AG04449 (cell line): ENCODE results near the gene PDHA1.

Experiments used
- CTCF ChIA-PET: fragments of 350-600 bp; formaldehyde crosslinking; extraction: SDS; loops from one replicate; lab custom pipeline; 2021; ENCODE audit warnings: antibody characterized with exemption; lab: Yijun Ruan, JAX
- POLR2A ChIA-PET: fragments of 400-600, 350-600 bp; formaldehyde crosslinking; extraction: SDS; loops from one replicate; lab custom pipeline; 2020; ENCODE audit warnings: antibody characterized with exemption, inconsistent platforms; lab: Yijun Ruan, JAX
- DNase-seq: peaks from one replicate; pipeline ENCODE4 v3.0.0-alpha.2; 2010; ENCODE audit warnings: low read depth, low spot score
- H3K4me3 ChIP-seq: 2 replicates; pipeline ENCODE4 v1.5.1; 2011; ENCODE audit warnings: low read depth, mild to moderate bottlenecking, control low read depth, low read length
- CTCF ChIP-seq: IDR thresholded peaks from one replicate; pipeline ENCODE4 v1.5.1; 2011; ENCODE audit warnings: mild to moderate bottlenecking, moderate library complexity, low read length, control low read depth, inconsistent platforms; ENCODE audit not compliant: insufficient read depth; ENCODE audit errors: missing control alignments

The PDHA1 gene

GRCh38 chrX:19342331-19342906, 1.3 kb upstream of the PDHA1 start:
- H3K4me3 ChIP-seq, result no peak overlapping the region
- DNase-seq, result no peak
- CTCF ChIA-PET, result interaction anchor here (0.9 kb wide), 1 partner anchor 9 kb away, joined by 3 read pairs; no protein-coding TSS in a partner anchor
- TF ChIP-seq CTCF, result no peak
- POLR2A ChIA-PET, result no interaction called here

GRCh38 chrX:19343085-19343534, 617 bp upstream of the PDHA1 start:
- H3K4me3 ChIP-seq, result peak overlapping the region; percentile 55
- ChIA-PET CTCF (no interaction called here), POLR2A (no interaction called here)
- no peak for TF ChIP-seq CTCF
- no peak for DNase-seq

- no peak for TF ChIP-seq CTCF
- DNase-seq, result no peak
- peak overlapping the region; percentile 72 for H3K4me3 ChIP-seq
- ChIA-PET CTCF (no interaction called here), POLR2A (no interaction called here)
These were observed 934 bp downstream of the PDHA1 start for GRCh38 chrX:19344661-19345060.

GRCh38 chrX:19347916-19348315, 4.2 kb downstream of the PDHA1 start:
- no peak for DNase-seq
- ChIA-PET CTCF (interaction anchor here (1.0 to 1.4 kb wide), 2 partner anchors 24 to 414 kb away, joined by 3 to 6 read pairs; no protein-coding TSS in a partner anchor), POLR2A (no interaction called here)
- no peak overlapping the region for H3K4me3 ChIP-seq
- TF ChIP-seq CTCF, result no peak

GRCh38 chrX:19349264-19349663, 5.5 kb downstream of the PDHA1 start:
- ChIA-PET CTCF (interaction anchor here (1.4 kb wide), 1 partner anchor 23 kb away, joined by 6 read pairs; no protein-coding TSS in a partner anchor), POLR2A (no interaction called here)
- no peak overlapping the region for H3K4me3 ChIP-seq

More at GRCh38 chrX:19349264-19349663, 5.5 kb downstream of the PDHA1 start:
- DNase-seq, result no peak
- TF ChIP-seq CTCF, result no peak
